Astrocyte (in vitro differentiated cells and primary cell): ENCODE results near the gene LIPF. TPM values are rescaled to one million over a fixed set of nuclear protein-coding genes. Genes with fewer than 3 reads are reported as not detected.
"Not testable (repeated sequence)": the region's sequence is repeated elsewhere in the genome, so short reads cannot be mapped to it uniquely, and the experiment has no call there.

Experiments used
- DNase-seq: peaks from one replicate; pipeline ENCODE4 v3.0.0-alpha.2; 2010; ENCODE audit warnings: low read depth
- FAIRE-seq: peaks from 2 replicates; lab custom pipeline; 2011; peaks lifted over from hg19 to GRCh38; lab: Jason Lieb, UNC
- H2AFZ ChIP-seq: 2 replicates; pipeline ENCODE4 v1.6.0; 2012; ENCODE audit warnings: low read depth, low read length, inconsistent platforms
- H3K27ac ChIP-seq: 2 replicates; pipeline ENCODE4 v1.5.1; 2011; ENCODE audit warnings: low read depth, low read length, inconsistent platforms
- H3K27me3 ChIP-seq: 2 replicates; pipeline ENCODE4 v1.6.0; 2011; ENCODE audit warnings: low read length, inconsistent platforms; ENCODE audit not compliant: insufficient read depth
- H3K36me3 ChIP-seq: 2 replicates; pipeline ENCODE4 v1.5.1; 2011; ENCODE audit warnings: low read length, inconsistent platforms; ENCODE audit not compliant: insufficient read depth
- H3K4me1 ChIP-seq: 2 replicates; pipeline ENCODE4 v1.5.1; 2011; ENCODE audit warnings: low read length, inconsistent platforms; ENCODE audit not compliant: insufficient read depth
- H3K4me2 ChIP-seq: 2 replicates; pipeline ENCODE4 v1.6.0; 2012; ENCODE audit warnings: low read length, inconsistent platforms
- H3K4me3 ChIP-seq: 2 replicates; pipeline ENCODE4 v1.5.1; 2011; ENCODE audit warnings: low read depth, mild to moderate bottlenecking, low read length, inconsistent platforms; ENCODE audit not compliant: insufficient read depth
- H3K79me2 ChIP-seq: 2 replicates; pipeline ENCODE4 v1.6.0; 2012; ENCODE audit warnings: mild to moderate bottlenecking, low read length, inconsistent platforms; ENCODE audit not compliant: insufficient read depth
- H3K9ac ChIP-seq: 2 replicates; pipeline ENCODE4 v1.6.0; 2012; ENCODE audit warnings: mild to moderate bottlenecking, low read length, inconsistent platforms
- H3K9me3 ChIP-seq: 2 replicates; pipeline ENCODE4 v1.5.1; 2012; ENCODE audit warnings: low read depth, mild to moderate bottlenecking, low read length, inconsistent platforms; ENCODE audit not compliant: insufficient read depth
- H4K20me1 ChIP-seq: 2 replicates; pipeline ENCODE4 v1.6.0; 2012; ENCODE audit warnings: low read length, inconsistent platforms; ENCODE audit not compliant: insufficient read depth
- H3K27ac Mint-ChIP-seq: one replicate; pipeline ENCODE4 v1.8.0; 2021; ENCODE audit warnings: mild to moderate bottlenecking, mixed read lengths; ENCODE audit not compliant: unreplicated experiment
- H3K27me3 Mint-ChIP-seq: one replicate; pipeline ENCODE4 v1.8.0; 2021; ENCODE audit warnings: low read depth, mixed read lengths; ENCODE audit not compliant: unreplicated experiment
- H3K36me3 Mint-ChIP-seq: one replicate; pipeline ENCODE4 v1.8.0; 2021; ENCODE audit warnings: low read depth, mixed read lengths; ENCODE audit not compliant: unreplicated experiment
- H3K4me1 Mint-ChIP-seq: one replicate; pipeline ENCODE4 v1.8.0; 2021; ENCODE audit warnings: low read depth, mixed read lengths; ENCODE audit not compliant: unreplicated experiment
- H3K4me3 Mint-ChIP-seq: one replicate; pipeline ENCODE4 v1.8.0; 2021; ENCODE audit warnings: mild to moderate bottlenecking, moderate library complexity, mixed read lengths; ENCODE audit not compliant: unreplicated experiment
- H3K9me3 Mint-ChIP-seq: one replicate; pipeline ENCODE4 v1.8.0; 2021; ENCODE audit warnings: mild to moderate bottlenecking, mixed read lengths; ENCODE audit not compliant: unreplicated experiment
- CTCF ChIP-seq: IDR thresholded peaks from 2 replicates; pipeline ENCODE4 v1.5.1; 2011; ENCODE audit warnings: low read depth, mild to moderate bottlenecking, inconsistent platforms, low read length, moderate library complexity; ENCODE audit not compliant: insufficient read depth
- EZH2 ChIP-seq: IDR thresholded peaks from 2 replicates; pipeline ENCODE4 v1.6.1; 2012; ENCODE audit warnings: mild to moderate bottlenecking, low read length, inconsistent platforms; ENCODE audit not compliant: insufficient read depth
- total RNA-seq: library from RNA; stranded (reverse); gene quantifications from 2 replicates; pipeline ENCODE4 v1.2.1, GENCODE V29; 2021

LIPF gene
- total RNA-seq, 1 donor from 2014 or later, result not detected

- Histone ChIP-seq H3K27me3 (no peaks in the 10 kb centered on the region), H3K27ac (no peak overlapping the region), H3K36me3 (no peaks in the 10 kb centered on the region), H3K4me1 (peaks cover 2% of the 10 kb centered on the region), H3K4me3 (no peak overlapping the region), H2AFZ (no peak overlapping the region), H4K20me1 (no peaks in the 10 kb centered on the region), H3K79me2 (no peaks in the 10 kb centered on the region), H3K4me2 (peak overlapping the region; percentile 19), H3K9me3 (no peaks in the 10 kb centered on the region), H3K9ac (no peak overlapping the region)
- Mint-ChIP-seq H3K4me1 (peaks cover 12% of the 10 kb centered on the region), H3K4me3 (no peak overlapping the region), H3K27ac (no peak overlapping the region), H3K36me3 (no peaks in the 10 kb centered on the region), H3K9me3 (no peaks in the 10 kb centered on the region), H3K27me3 (no peaks in the 10 kb centered on the region)
- TF ChIP-seq CTCF (no peak), EZH2 (no peak)
- DNase-seq, result peak; percentile 10
- no peak for FAIRE-seq
Observed at GRCh38 chr10:88660598-88660884, 3.7 kb upstream of the LIPF start.

- Histone ChIP-seq H3K36me3 (no peaks in the 10 kb centered on the region), H4K20me1 (no peaks in the 10 kb centered on the region), H3K9ac (no peak overlapping the region), H2AFZ (peak overlapping the region; percentile 25), H3K9me3 (no peaks in the 10 kb centered on the region), H3K27me3 (no peaks in the 10 kb centered on the region), H3K4me3 (no peak overlapping the region), H3K27ac (no peak overlapping the region), H3K4me2 (peak overlapping the region; percentile 19), H3K4me1 (peaks cover 2% of the 10 kb centered on the region), H3K79me2 (no peaks in the 10 kb centered on the region)
- FAIRE-seq (peak; percentile 32), DNase-seq (no peak)
- no peak overlapping the region for H3K27ac Mint-ChIP-seq
- H3K27me3 Mint-ChIP-seq, result no peaks in the 10 kb centered on the region
- no peak overlapping the region for H3K4me3 Mint-ChIP-seq
- no peaks in the 10 kb centered on the region for H3K36me3 Mint-ChIP-seq
- no peaks in the 10 kb centered on the region for H3K9me3 Mint-ChIP-seq
- TF ChIP-seq CTCF, result no peak
- TF ChIP-seq EZH2, result no peak
- peaks cover 12% of the 10 kb centered on the region for H3K4me1 Mint-ChIP-seq
Observed at GRCh38 chr10:88661018-88661417, 3.2 kb upstream of the LIPF start.

- Histone ChIP-seq H3K79me2 (no peaks in the 10 kb centered on the region), H3K4me3 (no peak overlapping the region), H3K36me3 (no peaks in the 10 kb centered on the region), H3K27me3 (no peaks in the 10 kb centered on the region), H3K9ac (no peak overlapping the region), H4K20me1 (no peaks in the 10 kb centered on the region), H3K9me3 (no peaks in the 10 kb centered on the region), H3K4me1 (peaks cover 2% of the 10 kb centered on the region), H3K4me2 (no peak overlapping the region), H3K27ac (no peak overlapping the region), H2AFZ (no peak overlapping the region)
- H3K36me3 Mint-ChIP-seq, result no peaks in the 10 kb centered on the region
- peaks cover 12% of the 10 kb centered on the region for H3K4me1 Mint-ChIP-seq
- no peaks in the 10 kb centered on the region for H3K9me3 Mint-ChIP-seq
- no peaks in the 10 kb centered on the region for H3K27me3 Mint-ChIP-seq
- no peak overlapping the region for H3K4me3 Mint-ChIP-seq
- TF ChIP-seq CTCF, result no peak
- no peak for TF ChIP-seq EZH2
- FAIRE-seq (no peak), DNase-seq (no peak)
- H3K27ac Mint-ChIP-seq, result no peak overlapping the region
Observed at GRCh38 chr10:88661577-88661976, 2.7 kb upstream of the LIPF start.

- H3K4me1 Mint-ChIP-seq, result peaks cover 11% of the 10 kb centered on the region
- H4K20me1 ChIP-seq, DNase-seq, H3K9me3 ChIP-seq, H3K9ac ChIP-seq, H3K4me3 Mint-ChIP-seq, H3K36me3 ChIP-seq, H3K4me2 ChIP-seq, H3K9me3 Mint-ChIP-seq, H3K27ac Mint-ChIP-seq, H3K36me3 Mint-ChIP-seq, H3K27ac ChIP-seq, H3K4me3 ChIP-seq, H2AFZ ChIP-seq, FAIRE-seq, H3K27me3 Mint-ChIP-seq, H3K4me1 ChIP-seq, H3K79me2 ChIP-seq, H3K27me3 ChIP-seq: not testable (repeated sequence)
Observed at GRCh38 chr10:88663153-88663552, 1.1 kb upstream of the LIPF start.
